Panc1 (cell line): ENCODE results near the gene ITPR2. TPM values are rescaled to one million over a fixed set of nuclear protein-coding genes. Genes with fewer than 3 reads are reported as not detected.
"Not testable (repeated sequence)": the region's sequence is repeated elsewhere in the genome, so short reads cannot be mapped to it uniquely, and the experiment has no call there.

ENCODE experiments used
- ATAC-seq: fragments of 200-7000 bp; cut with Tn5 transposase; 2 replicates; pipeline ENCODE4 v1.9.1; 2020; ENCODE audit warnings: mild to moderate bottlenecking, moderate library complexity
- BruUV-seq: library from RNA; stranded (reverse); fragments of 400-500 nt; replicated peaks from 2 replicates; lab custom pipeline; 2021; lab: Mats Ljungman, UMichigan
- CTCF ChIA-PET: fragments of 300-600 bp; sonication (Branson Sonifier 250); formaldehyde crosslinking; loops from one replicate; lab custom pipeline; 2022; ENCODE audit warnings: antibody characterized with exemption; lab: Charles Lee
- POLR2A ChIA-PET: fragments of 300-600 bp; sonication (Branson Sonifier 250); formaldehyde crosslinking; loops from one replicate; lab custom pipeline; 2022; ENCODE audit warnings: antibody characterized with exemption; lab: Charles Lee
- DNase-seq: peaks from one replicate; pipeline ENCODE4 v3.0.0-alpha.2; 2010; ENCODE audit warnings: low read depth, low spot score
- H3K27ac ChIP-seq: 2 replicates; pipeline ENCODE4 v1.5.1; 2011; ENCODE audit warnings: mild to moderate bottlenecking, low read length, inconsistent platforms
- H3K27me3 ChIP-seq: fragments of 200-500 bp; sonication (Bioruptor generic); 2 replicates; pipeline ENCODE4 v1.6.0; 2014; ENCODE audit warnings: low read length, inconsistent platforms; ENCODE audit not compliant: control insufficient read depth, insufficient read depth
- H3K36me3 ChIP-seq: fragments of 200-500 bp; sonication (Bioruptor generic); 2 replicates; pipeline ENCODE4 v1.5.1; 2014; ENCODE audit warnings: inconsistent platforms, mild to moderate bottlenecking, low read length, moderate library complexity; ENCODE audit not compliant: control insufficient read depth, insufficient read depth
- H3K4me1 ChIP-seq: 2 replicates; pipeline ENCODE4 v1.5.1; 2011; ENCODE audit warnings: inconsistent platforms, mild to moderate bottlenecking, low read length, moderate library complexity; ENCODE audit not compliant: control insufficient read depth, insufficient read depth
- H3K4me3 ChIP-seq, 2 experiments: 2 replicates each; pipeline ENCODE4 v1.5.1; 2011 to 2012; ENCODE audit warnings: low read depth in 2 of 2, low read length in 2 of 2, mild to moderate bottlenecking in 2 of 2, inconsistent platforms in 1 of 2, moderate library complexity in 1 of 2
- H3K9me3 ChIP-seq: fragments of 200-500 bp; sonication (Bioruptor generic); 2 replicates; pipeline ENCODE4 v1.5.1; 2014; ENCODE audit warnings: low read depth, mild to moderate bottlenecking, inconsistent platforms, low read length, moderate library complexity; ENCODE audit not compliant: control insufficient read depth, insufficient read depth
- CTCF ChIP-seq: fragments of 450-650 bp; IDR thresholded peaks from 2 replicates; pipeline ENCODE4 v1.5.1; 2017; ENCODE audit warnings: mild to moderate bottlenecking
- POLR2AphosphoS5 ChIP-seq: IDR thresholded peaks from 2 replicates; pipeline ENCODE4 v1.6.1; 2012; ENCODE audit warnings: mild to moderate bottlenecking, low read depth, low read length, moderate library complexity
- REST ChIP-seq, 2 experiments: IDR thresholded peaks; 2 replicates each; pipeline ENCODE4 v1.6.1; 2011 to 2012; ENCODE audit warnings: low read depth in 2 of 2, control low read depth in 1 of 2, low read length in 1 of 2, mild to moderate bottlenecking in 1 of 2, moderate library complexity in 1 of 2; ENCODE audit not compliant: insufficient read depth in 1 of 2
- SIN3A ChIP-seq: IDR thresholded peaks from 2 replicates; pipeline ENCODE4 v1.6.1; 2012; ENCODE audit warnings: low read depth, mild to moderate bottlenecking, low read length, moderate library complexity, borderline replicate concordance; ENCODE audit not compliant: insufficient read depth
- TCF7L2 ChIP-seq: IDR thresholded peaks from 2 replicates; pipeline ENCODE4 v1.6.1; 2011; ENCODE audit warnings: mild to moderate bottlenecking, low read depth, low read length, inconsistent platforms
- in situ Hi-C: cut with HindIII; loops from 2 replicates; pipeline ENCODE4 v1.10.0; 2016; ENCODE audit warnings: low sequenced_read_pairs, low pct_unique_long_range_greater_than_20kb
- intact Hi-C: fragments of 100-400 bp; cut with micrococcal nuclease; formaldehyde crosslinking; loops from one replicate; pipeline ENCODE4 v1.10.0; 2022; ENCODE audit not compliant: unreplicated experiment
- total RNA-seq: library from RNA; stranded (reverse); gene quantifications from one replicate; pipeline ENCODE4 v1.2.1, GENCODE V29; 2021; ENCODE audit not compliant: unreplicated experiment

The ITPR2 gene
- total RNA-seq, 1 experiment from 2014 or later = 41.8 TPM

GRCh38 chr12:26647088-26647487, 185.9 kb downstream of the ITPR2 start:
- no peak for DNase-seq
- CTCF ChIA-PET = no interaction called here
- no peaks in the 10 kb centered on the region for H3K27me3 ChIP-seq
- H3K36me3 ChIP-seq = no peaks in the 10 kb centered on the region
- TF ChIP-seq SIN3A = no peak
- no peak for TF ChIP-seq CTCF
- no peak for TF ChIP-seq TCF7L2
- no peak overlapping the region for H3K27ac ChIP-seq
- no peaks in the 10 kb centered on the region for H3K4me1 ChIP-seq
- H3K4me3 ChIP-seq = no peak overlapping the region
- no peak for ATAC-seq
- peaks cover 6% of the 10 kb centered on the region; the same call in 1 of the 2 replicates for H3K9me3 ChIP-seq
- no TSS peak for BruUV-seq
- POLR2A ChIA-PET = no interaction called here
- in situ Hi-C loops (no loop called here), intact Hi-C loops (no loop called here)

GRCh38 chr12:26646571-26646970, 186.4 kb downstream of the ITPR2 start:
- Histone ChIP-seq H3K27ac (no peak overlapping the region), H3K27me3 (no peaks in the 10 kb centered on the region), H3K4me1 (no peaks in the 10 kb centered on the region), H3K4me3 (no peak overlapping the region), H3K9me3 (peaks cover 6% of the 10 kb centered on the region; the same call in 1 of the 2 replicates), H3K36me3 (no peaks in the 10 kb centered on the region)
- no peak for DNase-seq
- TF ChIP-seq TCF7L2 = no peak
- no peak for TF ChIP-seq SIN3A
- TF ChIP-seq POLR2AphosphoS5 = no peak
- TF ChIP-seq REST (IDR thresholded peaks at IDR 0.05; ENCODE audit: insufficient read depth in 1 of 2, low read depth in 2 of 2, low read length in 1 of 2) = no peak
- no peak for TF ChIP-seq CTCF
- BruUV-seq = no TSS peak
- ChIA-PET CTCF (no interaction called here), POLR2A (no interaction called here)
- in situ Hi-C loops (no loop called here), intact Hi-C loops (no loop called here)
- ATAC-seq = no peak

GRCh38 chr12:26644376-26644775, 188.6 kb downstream of the ITPR2 start:
- H3K27ac ChIP-seq, H3K4me3 ChIP-seq, H3K4me1 ChIP-seq, BruUV-seq, in situ Hi-C loops, intact Hi-C loops, H3K27me3 ChIP-seq, DNase-seq, ATAC-seq, H3K36me3 ChIP-seq, CTCF ChIA-PET, POLR2A ChIA-PET, H3K9me3 ChIP-seq: not testable (repeated sequence)
